ENCODE results near the gene COPZ1.

- TF ChIP-seq, protein P1, sequence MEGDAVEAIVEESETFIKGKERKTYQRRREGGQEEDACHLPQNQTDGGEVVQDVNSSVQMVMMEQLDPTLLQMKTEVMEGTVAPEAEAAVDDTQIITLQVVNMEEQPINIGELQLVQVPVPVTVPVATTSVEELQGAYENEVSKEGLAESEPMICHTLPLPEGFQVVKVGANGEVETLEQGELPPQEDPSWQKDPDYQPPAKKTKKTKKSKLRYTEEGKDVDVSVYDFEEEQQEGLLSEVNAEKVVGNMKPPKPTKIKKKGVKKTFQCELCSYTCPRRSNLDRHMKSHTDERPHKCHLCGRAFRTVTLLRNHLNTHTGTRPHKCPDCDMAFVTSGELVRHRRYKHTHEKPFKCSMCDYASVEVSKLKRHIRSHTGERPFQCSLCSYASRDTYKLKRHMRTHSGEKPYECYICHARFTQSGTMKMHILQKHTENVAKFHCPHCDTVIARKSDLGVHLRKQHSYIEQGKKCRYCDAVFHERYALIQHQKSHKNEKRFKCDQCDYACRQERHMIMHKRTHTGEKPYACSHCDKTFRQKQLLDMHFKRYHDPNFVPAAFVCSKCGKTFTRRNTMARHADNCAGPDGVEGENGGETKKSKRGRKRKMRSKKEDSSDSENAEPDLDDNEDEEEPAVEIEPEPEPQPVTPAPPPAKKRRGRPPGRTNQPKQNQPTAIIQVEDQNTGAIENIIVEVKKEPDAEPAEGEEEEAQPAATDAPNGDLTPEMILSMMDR (IDR thresholded peaks at IDR 0.05; ENCODE audit: poor library complexity): no peak
- TF ChIP-seq EZH2 (IDR thresholded peaks at IDR 0.05; ENCODE audit: borderline replicate concordance): no peak
Observed at GRCh38 chr12:54394986-54395385, 70.1 kb downstream of the COPZ1 start.
